ENCODE results near the gene TMPRSS7.

Gene TMPRSS7

DNA sequence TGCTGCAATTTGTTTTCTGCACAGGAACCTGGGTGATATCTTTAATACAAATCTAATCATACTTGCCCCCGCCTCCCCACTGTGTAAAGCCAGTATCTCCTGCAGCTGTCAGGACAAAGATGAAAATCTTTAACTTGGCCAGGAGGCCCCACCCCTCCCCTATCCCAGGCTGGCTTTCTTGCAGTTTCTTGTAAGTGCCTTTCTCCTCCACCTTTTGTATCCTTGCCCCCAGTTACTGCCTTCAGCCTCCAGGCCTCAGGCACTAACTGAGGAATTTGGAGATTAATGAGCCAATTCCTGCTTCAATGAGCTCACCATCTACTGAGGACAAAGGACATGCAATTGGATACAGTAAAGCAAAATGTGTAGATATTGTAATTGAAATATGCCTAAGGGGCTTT, 92.0 kb downstream of the TMPRSS7 start:
- no peak for DNase-seq (ENCODE audit: low read depth in 4 of 4, low spot score in 1 of 4)

GRCh38 chr3:112127522-112128494, 93.3 kb downstream of the TMPRSS7 start:
- DNase-seq (ENCODE audit: low read depth in 4 of 4, low spot score in 1 of 4), result no peak

DNA sequence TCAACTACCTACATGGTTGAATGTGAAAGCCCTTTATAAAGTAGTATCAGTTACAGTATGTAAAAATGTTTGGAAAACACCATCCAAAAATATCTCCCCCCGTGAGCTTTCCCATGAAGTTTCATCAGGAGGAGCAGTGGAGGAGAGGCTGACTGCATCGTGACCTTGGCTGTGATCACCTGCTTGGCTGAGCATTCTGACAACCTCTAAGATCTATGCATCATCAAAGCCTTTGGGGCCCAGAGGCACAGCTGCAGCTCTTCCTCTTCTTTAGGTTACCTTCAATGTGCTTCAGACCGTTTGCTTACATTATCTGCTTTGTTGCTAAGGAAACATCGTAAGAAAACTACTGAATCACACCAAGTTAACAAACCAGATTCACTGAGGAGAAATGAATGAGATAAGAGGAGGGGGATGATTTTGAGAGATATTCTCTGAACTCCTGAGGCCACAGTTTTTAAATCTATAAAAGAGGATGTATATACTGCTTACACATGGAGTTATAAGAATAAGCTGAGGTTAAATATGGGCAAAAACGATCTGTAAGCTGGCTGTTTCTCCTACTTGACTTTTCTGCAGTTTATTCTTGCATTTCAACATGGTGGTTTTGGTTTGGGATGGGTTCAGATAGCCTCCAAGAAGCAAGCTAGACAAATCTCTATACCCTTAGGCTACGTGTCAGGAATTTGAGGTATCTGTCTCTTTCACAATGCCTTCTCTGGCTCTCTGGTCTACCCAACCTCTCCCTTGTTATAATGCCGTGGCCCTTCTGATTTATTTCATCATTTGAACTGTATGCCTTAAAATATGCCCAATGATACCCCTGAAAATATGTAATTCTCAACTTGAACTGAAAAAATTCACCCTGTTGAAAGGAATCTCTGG, 94.5 kb downstream of the TMPRSS7 start:
- DNase-seq (ENCODE audit: low read depth in 4 of 4, low spot score in 1 of 4), result no peak

GRCh38 chr3:112129925-112130637, 95.5 kb downstream of the TMPRSS7 start:
- DNase-seq (ENCODE audit: low read depth in 4 of 4, low spot score in 1 of 4), result no peak

- no peak for DNase-seq (ENCODE audit: low read depth in 4 of 4, low spot score in 1 of 4)
Measured at GRCh38 chr3:112130638-112130993, 96.1 kb downstream of the TMPRSS7 start.
